BLaER1 treated with 17β-estradiol and CSF1 and Interleukin-3, amounts not matched to agents 10 nM and 100 nM (cell line): Measurements from ENCODE around the gene GLDC.

Source experiments
- H3K27ac ChIP-seq, 11 experiments: shearing (Covaris generic); formaldehyde crosslinking; 2 replicates each; pipeline ENCODE4 v1.8.1; 2022
- H3K27me3 ChIP-seq, 11 experiments: shearing (Covaris generic); formaldehyde crosslinking; 2 replicates each; pipeline ENCODE4 v1.8.1; 2022
- H3K36me3 ChIP-seq, 11 experiments: shearing (Covaris generic); formaldehyde crosslinking; 2 replicates each; pipeline ENCODE4 v1.8.1; 2022
- H3K4me1 ChIP-seq, 10 experiments: shearing (Covaris generic); formaldehyde crosslinking; 2 replicates each; pipeline ENCODE4 v1.8.1; 2022
- H3K4me2 ChIP-seq, 11 experiments: shearing (Covaris generic); formaldehyde crosslinking; 2 replicates each; pipeline ENCODE4 v1.8.1; 2022
- H3K4me3 ChIP-seq, 10 experiments: shearing (Covaris generic); formaldehyde crosslinking; 2 replicates each; pipeline ENCODE4 v1.8.1; 2022
- H3K9ac ChIP-seq, 11 experiments: shearing (Covaris generic); formaldehyde crosslinking; 2 replicates each; pipeline ENCODE4 v1.8.1; 2022
- H3K9me3 ChIP-seq, 11 experiments: shearing (Covaris generic); formaldehyde crosslinking; replicated peaks in 1 of 11; 2 replicates each; pipeline ENCODE4 v1.8.1; 2022
- H4K20me1 ChIP-seq, 11 experiments: shearing (Covaris generic); formaldehyde crosslinking; 2 replicates each; pipeline ENCODE4 v1.8.1; 2022
- Cebpa-rat ChIP-seq, 11 experiments: shearing (Covaris generic); IDR thresholded peaks; 2 replicates each; pipeline ENCODE4 v1.8.1; 2022

GLDC gene

GRCh38 chr9:6495466-6495865, 150.1 kb downstream of the GLDC start:
- H3K36me3 ChIP-seq: peaks cover 83 to 99% (median 96%) of the 10 kb centered on the region in 11 experiments
- no peak for TF ChIP-seq Cebpa-rat (IDR thresholded peaks at IDR 0.05)
- H3K27me3 ChIP-seq: no peaks in the 10 kb centered on the region
- H3K9me3 ChIP-seq: no peaks in the 10 kb centered on the region
- H3K27ac ChIP-seq: no peak overlapping the region
- H3K4me1 ChIP-seq: no peaks in the 10 kb centered on the region
- no peak overlapping the region for H3K4me3 ChIP-seq
- no peak overlapping the region for H3K9ac ChIP-seq
- H4K20me1 ChIP-seq: peaks cover 5 to 50% (median 26%) of the 10 kb centered on the region in 11 experiments; a peak in 17 of 22 replicates
- no peak overlapping the region for H3K4me2 ChIP-seq

GRCh38 chr9:6490863-6491262, 154.7 kb downstream of the GLDC start:
- TF ChIP-seq Cebpa-rat (IDR thresholded peaks at IDR 0.05): no peak
- H3K4me2 ChIP-seq: no peak overlapping the region
- H3K9ac ChIP-seq: no peak overlapping the region
- no peak overlapping the region for H3K27ac ChIP-seq
- H3K4me3 ChIP-seq: no peak overlapping the region
- H3K4me1 ChIP-seq: no peaks in the 10 kb centered on the region
- peaks cover 14 to 82% (median 38%) of the 10 kb centered on the region in 11 experiments; a peak in 19 of 22 replicates for H4K20me1 ChIP-seq
- H3K27me3 ChIP-seq: no peaks in the 10 kb centered on the region
- no peaks in the 10 kb centered on the region for H3K9me3 ChIP-seq
- H3K36me3 ChIP-seq: peaks cover 85 to 100% (median 97%) of the 10 kb centered on the region in 11 experiments

GRCh38 chr9:6489099-6489498, 156.4 kb downstream of the GLDC start:
- H3K27ac ChIP-seq: no peak overlapping the region
- H3K27me3 ChIP-seq: no peaks in the 10 kb centered on the region
- H3K4me1 ChIP-seq: no peaks in the 10 kb centered on the region
- TF ChIP-seq Cebpa-rat (IDR thresholded peaks at IDR 0.05): no peak
- H3K4me3 ChIP-seq: no peak overlapping the region
- peaks cover 91 to 100% (median 97%) of the 10 kb centered on the region in 11 experiments for H3K36me3 ChIP-seq
- no peaks in the 10 kb centered on the region for H3K9me3 ChIP-seq
- H3K4me2 ChIP-seq: no peak overlapping the region
- H4K20me1 ChIP-seq: peaks cover 14 to 82% (median 39%) of the 10 kb centered on the region in 11 experiments; a peak in 19 of 22 replicates
- H3K9ac ChIP-seq: no peak overlapping the region

GRCh38 chr9:6488395-6488794, 157.1 kb downstream of the GLDC start:
- peaks cover 90 to 100% (median 97%) of the 10 kb centered on the region in 11 experiments for H3K36me3 ChIP-seq

GRCh38 chr9:6484210-6484609, 161.3 kb downstream of the GLDC start:
- Histone ChIP-seq H3K36me3 (peaks cover 96 to 100% (median 100%) of the 10 kb centered on the region in 11 experiments), H3K9ac (no peak overlapping the region), H3K4me1 (no peaks in the 10 kb centered on the region)

More at GRCh38 chr9:6488395-6488794, 157.1 kb downstream of the GLDC start:
- H3K27ac ChIP-seq: no peak overlapping the region
- no peak for TF ChIP-seq Cebpa-rat (IDR thresholded peaks at IDR 0.05)
- no peak overlapping the region for H3K4me2 ChIP-seq
- no peak overlapping the region for H3K4me3 ChIP-seq
- H3K27me3 ChIP-seq: no peaks in the 10 kb centered on the region
- no peaks in the 10 kb centered on the region for H3K9me3 ChIP-seq
- no peaks in the 10 kb centered on the region for H3K4me1 ChIP-seq
- H3K9ac ChIP-seq: no peak overlapping the region
- peaks cover 14 to 79% (median 35%) of the 10 kb centered on the region in 11 experiments; a peak in 19 of 22 replicates for H4K20me1 ChIP-seq

More at GRCh38 chr9:6484210-6484609, 161.3 kb downstream of the GLDC start:
- Histone ChIP-seq H3K4me3 (no peak overlapping the region), H3K27me3 (no peaks in the 10 kb centered on the region), H4K20me1 (peaks cover 0 to 73% (median 19%) of the 10 kb centered on the region in 11 experiments; a peak in 16 of 22 replicates), H3K27ac (no peak overlapping the region), H3K9me3 (no peaks in the 10 kb centered on the region), H3K4me2 (no peak overlapping the region)
- no peak for TF ChIP-seq Cebpa-rat (IDR thresholded peaks at IDR 0.05)
